GM18868 (cell line): Measurements from ENCODE around the gene TEAD3.

ENCODE experiments used
- ATAC-seq: cut with Tn5 transposase; IDR thresholded peaks from one replicate; pipeline ENCODE4 v1.9.1; 2021; ENCODE audit warnings: mild to moderate bottlenecking, moderate library complexity; ENCODE audit not compliant: unreplicated experiment

Gene TEAD3

GRCh38 chr6:35492974-35493284, 4.0 kb downstream of the TEAD3 start:
- no peak for ATAC-seq

GRCh38 chr6:35492258-35492973, 4.5 kb downstream of the TEAD3 start:
- no peak for ATAC-seq

- ATAC-seq: no peak
These were observed 5.2 kb downstream of the TEAD3 start for GRCh38 chr6:35491558-35492257.

DNA sequence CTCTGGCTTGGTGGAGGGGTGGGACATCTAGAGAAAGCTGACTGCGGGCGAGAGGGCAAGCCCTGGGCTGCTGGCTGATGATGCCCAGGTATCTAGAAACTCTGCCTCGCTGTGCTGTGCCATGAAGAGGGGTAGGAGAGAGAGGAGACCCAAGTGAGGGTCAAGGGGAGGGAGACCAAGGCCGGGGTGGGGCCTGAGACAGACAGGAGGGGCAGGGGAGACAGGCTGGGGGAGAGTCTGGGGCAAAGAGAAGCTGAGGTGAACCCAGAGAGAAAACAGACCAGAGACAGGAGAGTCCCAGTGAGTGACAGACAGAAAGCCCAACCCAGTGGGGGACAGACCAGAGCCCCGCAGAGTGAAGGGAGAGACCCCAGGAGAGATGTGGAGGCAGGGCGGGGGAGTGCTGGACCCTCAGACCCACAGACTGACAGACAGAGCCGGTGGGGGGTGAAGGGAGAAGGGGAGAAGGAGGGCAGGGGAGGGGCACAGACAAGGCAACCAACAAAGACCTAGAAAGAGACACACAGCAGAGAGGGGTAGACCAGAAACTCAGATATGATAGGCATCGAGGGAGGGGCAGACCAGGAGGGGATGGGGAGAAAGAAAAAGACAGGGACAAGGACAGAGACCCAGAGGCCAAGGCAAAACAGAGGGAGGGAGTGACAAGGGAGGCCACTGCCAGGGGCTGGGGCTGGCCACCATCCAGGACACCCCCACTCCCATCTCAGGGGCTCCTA, 5.9 kb downstream of the TEAD3 start:
- ATAC-seq: no peak

- no peak for ATAC-seq
These were observed 6.7 kb downstream of the TEAD3 start for GRCh38 chr6:35489995-35490791.

DNA sequence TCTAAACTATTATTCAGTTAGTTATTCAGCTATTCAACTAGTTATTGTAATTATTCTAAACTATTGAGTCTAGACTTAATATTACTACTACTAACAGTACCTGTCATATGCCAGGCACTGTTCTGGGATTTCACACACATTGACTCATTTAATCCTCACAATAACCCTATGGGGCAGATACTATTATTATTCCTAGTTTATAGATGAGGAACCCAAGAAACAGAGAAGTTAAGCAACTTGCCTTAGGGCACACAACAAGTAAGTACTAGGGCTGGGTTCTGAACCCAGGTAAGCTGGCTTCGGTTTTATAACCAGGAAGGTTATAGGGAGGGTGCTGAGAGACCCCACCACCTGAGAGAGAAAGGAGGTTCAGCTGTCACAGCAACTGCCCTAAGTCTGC, 7.8 kb downstream of the TEAD3 start:
- ATAC-seq: no peak

GRCh38 chr6:35488517-35488862, 8.4 kb downstream of the TEAD3 start:
- no peak for ATAC-seq

DNA sequence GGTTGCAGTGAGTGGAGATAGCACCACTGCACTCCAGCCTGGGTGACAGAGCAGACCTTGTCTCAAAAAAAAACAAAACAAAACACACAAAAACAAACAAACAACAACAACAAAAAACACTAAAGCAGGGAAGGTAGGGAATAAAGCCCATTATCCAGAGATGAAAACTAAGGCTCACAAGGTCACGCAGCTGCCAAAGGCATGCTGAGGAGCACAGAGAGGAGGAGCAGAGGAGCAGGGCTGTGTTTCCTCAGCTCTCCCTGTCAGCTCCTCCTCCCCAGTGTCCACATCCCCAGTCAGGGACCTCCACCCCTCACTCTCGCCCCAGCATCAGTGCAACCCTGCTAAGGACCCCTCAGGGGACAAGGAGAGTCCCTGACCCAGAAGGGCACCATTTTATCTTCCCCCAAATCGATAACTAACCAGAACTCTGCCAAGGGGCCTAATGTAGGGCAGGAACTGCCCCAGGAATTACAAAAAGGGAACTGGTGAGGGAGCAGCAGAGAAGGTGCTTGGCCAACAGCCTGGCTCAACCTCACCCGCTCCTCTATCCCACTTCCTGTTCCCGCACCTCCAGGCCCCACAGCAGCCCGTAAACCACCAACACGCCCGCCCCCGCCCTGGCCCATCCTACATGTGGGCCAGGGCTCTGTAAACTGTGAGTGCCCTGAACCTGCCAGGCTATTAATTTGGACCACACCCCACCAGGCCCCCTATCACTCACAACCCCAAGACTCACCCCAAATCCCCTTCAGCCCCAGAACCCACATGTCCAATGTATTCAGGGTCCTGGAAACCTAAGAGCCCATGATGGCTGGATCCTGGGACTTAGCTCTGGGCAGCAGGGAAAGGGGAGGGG, 9.0 kb downstream of the TEAD3 start:
- ATAC-seq: no peak

GRCh38 chr6:35486005-35486925, 10.6 kb downstream of the TEAD3 start:
- no peak for ATAC-seq

- ATAC-seq: no peak
These were observed 11.4 kb downstream of the TEAD3 start for GRCh38 chr6:35485402-35485877.

DNA sequence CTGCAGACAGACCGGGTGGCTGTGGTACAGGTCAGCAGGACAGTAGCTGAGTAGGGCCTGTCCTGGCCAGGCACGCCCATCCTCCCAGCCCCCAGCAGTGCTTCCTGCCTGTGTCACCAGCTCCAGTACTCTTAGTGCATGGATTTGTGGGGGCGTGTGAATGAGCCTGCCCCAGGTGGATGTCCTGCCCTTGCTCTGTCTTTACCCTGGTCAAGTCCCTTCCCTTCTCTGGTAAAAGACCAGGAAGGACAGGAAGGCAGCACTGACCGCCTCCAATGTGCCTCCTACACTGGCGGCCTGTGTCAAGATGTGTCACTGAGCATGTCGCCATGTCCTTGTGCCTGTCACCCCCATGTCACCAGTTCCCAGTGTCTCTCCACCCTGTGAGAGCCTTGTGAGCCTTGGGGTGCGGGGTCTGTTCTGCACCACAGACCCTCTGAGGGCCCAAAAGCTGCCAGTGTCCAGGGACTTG, 11.9 kb downstream of the TEAD3 start:
- ATAC-seq: no peak

DNA sequence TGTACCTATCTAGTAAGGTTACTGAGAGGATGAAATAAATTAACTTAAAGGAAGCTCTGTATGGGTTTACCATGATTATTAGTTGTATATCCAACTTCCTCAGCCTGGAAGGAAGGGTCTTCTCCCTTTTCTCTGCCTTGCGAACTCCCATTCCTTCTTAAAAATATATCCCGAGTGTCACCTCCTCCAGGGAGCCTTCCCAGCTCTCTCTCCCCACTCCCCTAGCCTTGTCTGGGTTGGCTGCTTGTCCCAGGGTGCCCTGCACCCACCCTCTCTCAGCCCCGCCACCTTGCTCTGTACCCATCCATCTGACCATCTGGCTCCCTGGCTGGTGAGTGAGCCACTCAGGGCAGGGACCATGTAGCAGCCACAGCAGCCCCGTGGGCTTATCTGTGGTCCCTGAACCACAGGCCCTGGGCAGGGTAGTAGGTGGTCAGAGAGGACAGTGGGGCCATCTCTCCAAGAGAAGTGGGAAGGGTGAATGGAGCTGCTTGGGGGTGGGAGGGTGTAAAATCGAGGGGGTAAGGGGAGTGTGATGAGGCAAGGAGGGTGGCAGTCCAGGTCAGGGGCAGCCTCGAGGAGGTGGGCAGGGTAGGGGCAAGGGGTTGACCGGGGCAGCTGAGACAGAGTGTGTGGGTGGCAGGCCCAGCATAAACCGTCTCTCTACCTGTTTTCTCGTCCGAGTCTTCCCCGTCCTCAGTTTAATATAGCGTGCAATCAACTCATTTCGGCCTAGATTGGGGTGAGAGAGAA, 12.8 kb downstream of the TEAD3 start:
- no peak for ATAC-seq

DNA sequence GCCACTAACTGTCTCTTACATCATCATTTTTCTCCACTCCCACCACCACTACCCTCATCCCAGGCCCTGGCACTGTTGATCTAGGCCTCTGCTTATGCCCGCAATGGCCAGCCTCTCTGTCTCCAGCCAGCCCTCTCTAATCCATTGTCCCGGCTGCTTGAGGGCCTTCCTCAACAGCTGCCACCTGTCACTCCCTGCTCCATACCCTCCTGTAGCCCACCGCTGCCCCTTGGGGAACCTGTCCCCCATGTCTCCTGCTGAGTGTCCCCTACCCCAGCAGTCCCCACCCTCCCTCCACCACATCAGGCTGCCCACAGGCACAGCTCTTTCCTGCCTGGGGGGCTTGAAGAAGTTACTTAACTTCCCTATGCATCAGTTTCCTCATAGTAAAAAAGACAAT, 13.4 kb downstream of the TEAD3 start:
- no peak for ATAC-seq

- ATAC-seq: no peak
These were observed 13.8 kb downstream of the TEAD3 start for GRCh38 chr6:35483062-35483461.

- ATAC-seq: no peak
These were observed 15.7 kb downstream of the TEAD3 start for GRCh38 chr6:35481226-35481625.

DNA sequence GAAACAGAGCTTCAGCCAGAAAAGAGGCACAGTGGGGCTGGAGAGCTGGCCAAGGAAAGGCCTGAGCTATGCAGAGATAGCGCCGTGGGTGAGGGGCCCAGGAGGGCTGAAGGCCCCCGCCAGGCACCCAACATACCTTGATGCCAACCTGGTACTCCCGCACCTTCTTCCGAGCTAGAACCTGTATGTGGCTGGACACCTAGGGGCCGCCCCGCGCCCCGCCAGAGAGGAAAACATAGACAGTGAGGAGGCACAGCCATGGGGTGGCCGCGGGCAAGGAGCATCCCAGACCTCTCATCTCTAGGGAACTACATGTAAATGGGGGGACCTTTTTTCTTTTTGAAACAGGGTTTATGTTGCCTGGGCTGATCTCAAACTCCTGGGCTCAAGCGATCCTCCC, 16.7 kb downstream of the TEAD3 start:
- ATAC-seq: no peak

- no peak for ATAC-seq
These were observed 18.6 kb downstream of the TEAD3 start for GRCh38 chr6:35478259-35478658.

GRCh38 chr6:35477551-35478179, 19.2 kb downstream of the TEAD3 start:
- no peak for ATAC-seq
